HG03139 (cell line): ENCODE data around the gene SPIB.
A peak's percentile ranks its signal among the peaks of the same experiment; 100 is the strongest.
"Not testable (repeated sequence)": the region's sequence is repeated elsewhere in the genome, so short reads cannot be mapped to it uniquely, and the experiment has no call there.

Source experiments
- ATAC-seq: cut with Tn5 transposase; IDR thresholded peaks from one replicate; pipeline ENCODE4 v1.9.1; 2021; ENCODE audit not compliant: unreplicated experiment

Gene SPIB

DNA sequence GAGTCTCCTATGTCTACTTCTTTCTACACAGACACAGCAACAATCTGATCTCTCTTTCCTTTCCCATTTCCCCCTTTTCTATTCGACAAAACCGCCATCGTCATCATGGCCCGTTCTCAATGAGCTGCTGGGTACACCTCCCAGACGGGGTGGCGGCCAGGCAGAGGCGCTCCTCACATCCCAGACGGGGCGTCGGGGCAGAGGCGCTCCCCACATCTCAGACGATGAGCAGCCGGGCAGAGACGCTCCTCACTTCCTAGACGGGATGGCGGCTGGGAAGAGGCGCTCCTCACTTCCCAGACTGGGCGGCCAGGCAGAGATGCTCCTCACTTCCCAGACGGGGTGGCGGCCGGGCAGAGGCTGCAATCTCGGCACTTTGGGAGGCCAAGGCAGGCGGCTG lies 27.8 kb upstream of the SPIB start:
- ATAC-seq = not testable (repeated sequence)

DNA sequence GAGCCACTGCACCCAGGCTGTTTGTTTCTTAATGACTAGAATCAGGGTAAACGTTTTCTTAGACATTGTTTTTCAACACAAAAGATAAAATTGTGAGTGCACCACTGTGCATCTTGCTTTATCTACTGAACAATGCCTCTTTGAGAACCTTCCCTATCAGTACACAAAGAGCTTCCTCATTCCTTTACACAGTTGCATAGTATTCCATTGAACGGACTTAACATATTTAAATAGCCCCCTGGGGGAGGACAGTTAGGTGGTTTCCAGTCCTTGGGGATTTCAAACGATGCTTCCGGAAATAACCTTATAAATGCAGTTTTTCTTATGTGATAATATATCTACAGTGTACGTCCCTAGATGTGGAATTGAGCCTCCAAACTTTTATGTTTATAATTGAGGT lies 26.0 kb upstream of the SPIB start:
- ATAC-seq = no peak

DNA sequence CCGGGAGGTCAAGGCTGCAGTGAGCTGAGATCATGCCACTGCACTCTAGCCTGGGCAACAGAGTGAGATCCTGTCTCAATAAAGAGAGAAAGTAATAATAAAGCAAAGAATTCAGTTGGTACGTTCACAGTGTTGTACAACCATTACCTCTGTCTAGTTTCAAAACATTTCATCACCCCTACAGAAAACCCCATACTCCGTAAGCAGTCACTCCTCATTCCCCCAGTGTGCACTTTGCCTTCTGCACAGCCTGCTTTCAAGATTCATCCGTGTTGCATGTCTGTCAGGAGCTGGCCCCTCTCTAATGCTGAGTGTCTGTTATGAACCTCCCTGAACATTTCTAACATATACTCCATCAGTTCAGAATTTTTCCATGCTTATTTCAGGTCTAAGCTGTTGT lies 25.1 kb upstream of the SPIB start:
- ATAC-seq = no peak

DNA sequence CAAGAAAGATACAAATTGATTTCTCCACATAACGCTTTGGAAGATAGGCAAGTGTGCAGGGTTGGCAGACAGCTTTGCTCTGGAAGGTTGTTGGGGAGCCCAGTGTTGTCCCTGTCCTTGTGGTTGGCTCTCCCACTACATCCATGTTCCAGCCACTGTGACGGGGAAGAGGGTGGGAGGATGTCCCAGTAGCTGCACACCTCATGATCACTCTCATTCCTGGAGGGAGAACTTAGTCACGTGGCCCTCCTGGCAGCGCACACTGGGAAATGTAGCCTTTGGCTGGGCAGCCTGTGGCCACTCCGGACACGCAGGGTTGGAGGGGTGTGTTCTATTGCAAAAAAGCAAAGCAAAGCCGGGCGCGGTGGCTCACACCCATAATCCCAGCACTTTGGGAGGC lies 24.7 kb upstream of the SPIB start:
- no peak for ATAC-seq

DNA sequence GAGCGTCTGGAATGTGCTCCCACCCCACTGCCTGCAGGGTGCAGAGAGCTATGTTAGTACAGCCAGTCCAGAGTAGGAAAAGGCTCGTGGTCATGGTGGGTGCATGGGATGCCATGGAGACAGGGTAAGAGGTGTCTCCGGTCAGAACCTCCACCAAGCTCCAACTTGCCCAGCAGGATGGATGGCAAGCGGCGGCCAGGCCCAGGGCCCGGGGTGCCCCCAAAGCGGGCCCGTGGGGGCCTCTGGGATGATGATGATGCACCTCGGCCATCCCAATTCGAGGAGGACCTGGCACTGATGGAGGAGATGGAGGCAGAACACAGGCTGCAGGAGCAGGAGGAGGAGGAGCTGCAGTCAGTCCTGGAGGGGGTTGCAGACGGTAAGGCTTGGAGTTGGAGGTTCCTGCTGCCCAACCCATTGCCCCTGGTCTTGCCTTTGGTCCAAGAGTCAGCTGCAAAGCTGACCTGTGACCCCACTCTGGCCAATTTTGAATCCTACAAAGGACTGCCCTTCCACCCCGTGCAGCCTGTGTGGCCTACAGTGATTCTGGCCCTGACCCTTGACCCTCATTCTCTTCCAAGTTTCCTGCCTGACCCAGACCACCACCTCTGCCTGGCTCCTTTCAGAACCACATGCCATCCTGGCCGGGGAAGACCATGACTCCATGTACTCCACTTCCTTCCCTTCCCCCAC lies 19.9 kb upstream of the SPIB start:
- ATAC-seq = no peak

DNA sequence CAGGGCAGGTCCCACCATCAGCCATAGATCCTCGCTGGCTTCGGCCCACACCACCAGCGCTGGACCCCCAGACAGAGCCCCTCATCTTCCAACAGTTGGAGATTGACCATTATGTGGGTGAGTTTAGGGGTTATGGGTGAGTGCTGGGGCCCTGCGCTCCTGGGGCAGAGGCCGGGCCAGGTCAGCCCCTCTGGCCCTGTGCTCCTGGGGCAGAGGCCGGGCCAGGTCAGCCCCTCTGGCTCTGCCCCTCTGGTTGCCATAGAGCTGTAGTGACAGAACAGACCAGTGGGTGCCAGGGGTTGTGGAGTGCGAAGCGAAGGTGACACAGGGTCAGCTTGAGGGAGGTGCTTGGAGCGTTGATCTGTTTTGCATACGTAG lies 19.4 kb upstream of the SPIB start:
- no peak for ATAC-seq

DNA sequence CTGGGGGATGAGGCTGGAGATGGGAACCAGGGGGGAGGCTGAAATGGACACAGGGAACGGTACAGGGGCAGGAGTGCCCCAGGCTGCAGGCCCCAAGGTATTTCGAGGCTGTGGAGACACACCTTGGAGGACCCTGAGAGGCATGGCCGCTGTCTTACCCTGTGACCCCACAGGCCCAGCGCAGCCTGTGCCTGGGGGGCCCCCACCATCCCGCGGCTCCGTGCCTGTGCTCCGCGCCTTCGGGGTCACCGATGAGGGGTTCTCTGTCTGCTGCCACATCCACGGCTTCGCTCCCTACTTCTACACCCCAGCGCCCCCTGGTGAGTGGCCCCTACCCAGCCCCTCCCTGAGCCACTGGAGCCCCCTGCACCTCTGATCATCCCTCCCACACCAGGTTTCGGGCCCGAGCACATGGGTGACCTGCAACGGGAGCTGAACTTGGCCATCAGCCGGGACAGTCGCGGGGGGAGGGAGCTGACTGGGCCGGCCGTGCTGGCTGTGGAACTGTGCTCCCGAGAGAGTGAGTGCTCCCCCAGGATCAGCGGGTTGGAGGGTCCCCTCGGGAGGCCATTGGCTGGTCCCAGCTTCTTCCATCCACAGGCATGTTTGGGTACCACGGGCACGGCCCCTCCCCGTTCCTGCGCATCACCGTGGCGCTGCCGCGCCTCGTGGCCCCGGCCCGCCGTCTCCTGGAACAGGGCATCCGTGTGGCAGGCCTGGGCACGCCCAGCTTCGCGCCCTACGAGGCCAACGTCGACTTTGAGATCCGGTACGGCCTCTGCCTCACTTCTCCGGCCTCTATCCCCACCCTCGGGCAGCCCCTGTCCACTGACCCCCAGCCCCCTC lies 16.9 kb upstream of the SPIB start:
- ATAC-seq = no peak

DNA sequence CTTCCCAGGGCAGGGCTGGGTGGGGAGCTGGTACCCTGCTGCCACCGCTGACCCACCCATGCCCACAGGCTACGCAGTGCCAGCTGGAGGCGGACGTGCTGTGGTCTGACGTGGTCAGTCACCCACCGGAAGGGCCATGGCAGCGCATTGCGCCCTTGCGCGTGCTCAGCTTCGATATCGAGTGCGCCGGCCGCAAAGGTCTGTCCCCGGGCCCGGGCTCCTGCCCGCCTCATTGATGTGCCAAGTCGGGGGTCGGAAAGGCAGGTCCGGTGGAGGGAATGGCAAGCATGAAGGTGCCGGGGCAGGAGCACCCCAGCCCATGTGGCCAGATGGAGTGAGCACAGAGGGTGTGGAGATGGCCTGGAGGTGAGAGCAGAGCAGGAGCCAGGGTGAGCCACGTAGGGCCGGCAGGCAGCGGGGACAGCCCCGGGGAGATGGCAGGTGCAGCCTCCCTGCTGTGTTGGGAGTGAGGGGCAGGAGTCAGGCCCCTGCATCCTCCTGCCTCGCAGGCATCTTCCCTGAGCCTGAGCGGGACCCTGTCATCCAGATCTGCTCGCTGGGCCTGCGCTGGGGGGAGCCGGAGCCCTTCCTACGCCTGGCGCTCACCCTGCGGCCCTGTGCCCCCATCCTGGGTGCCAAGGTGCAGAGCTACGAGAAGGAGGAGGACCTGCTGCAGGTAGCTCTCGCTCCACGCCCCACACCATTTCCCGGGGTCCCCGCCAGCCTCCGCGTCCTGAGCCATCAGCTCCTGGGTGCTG lies 16.0 kb upstream of the SPIB start:
- no peak for ATAC-seq

DNA sequence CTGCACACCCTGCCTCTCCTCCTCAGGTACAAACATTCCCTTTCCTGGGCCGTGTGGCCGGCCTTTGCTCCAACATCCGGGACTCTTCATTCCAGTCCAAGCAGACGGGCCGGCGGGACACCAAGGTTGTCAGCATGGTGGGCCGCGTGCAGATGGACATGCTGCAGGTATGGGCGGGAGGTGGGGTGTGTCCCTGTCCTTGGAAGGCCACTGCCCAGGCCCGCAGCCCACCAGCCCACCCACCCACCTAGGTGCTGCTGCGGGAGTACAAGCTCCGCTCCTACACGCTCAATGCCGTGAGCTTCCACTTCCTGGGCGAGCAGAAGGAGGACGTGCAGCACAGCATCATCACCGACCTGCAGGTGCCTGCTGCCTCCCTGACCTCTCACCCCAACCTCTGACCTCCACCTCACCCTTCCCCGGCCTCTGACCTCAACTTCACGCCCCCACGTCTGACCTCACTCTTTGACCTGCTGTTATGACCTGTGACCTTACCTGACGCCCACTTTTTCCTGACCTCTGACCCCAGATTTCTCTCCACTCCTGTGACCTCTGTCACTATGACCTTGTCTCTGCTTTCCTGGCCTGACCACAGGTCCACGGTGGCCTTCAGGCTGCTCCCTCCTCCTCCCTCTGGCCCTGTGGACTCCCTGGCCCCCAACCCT lies 12.4 kb upstream of the SPIB start:
- no peak for ATAC-seq

DNA sequence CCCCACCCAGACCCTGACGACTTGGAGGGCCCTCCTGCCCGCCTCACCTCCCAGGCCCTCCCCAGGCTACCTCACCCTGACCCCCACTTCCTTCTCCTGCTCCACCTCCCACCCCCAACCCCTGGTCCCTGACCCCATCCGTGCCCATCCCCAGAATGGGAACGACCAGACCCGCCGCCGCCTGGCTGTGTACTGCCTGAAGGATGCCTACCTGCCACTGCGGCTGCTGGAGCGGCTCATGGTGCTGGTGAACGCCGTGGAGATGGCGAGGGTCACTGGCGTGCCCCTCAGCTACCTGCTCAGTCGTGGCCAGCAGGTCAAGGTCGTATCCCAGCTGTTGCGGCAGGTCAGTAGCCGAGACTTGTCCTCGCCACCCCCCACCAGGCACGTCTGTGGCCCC lies 11.9 kb upstream of the SPIB start:
- ATAC-seq = no peak

DNA sequence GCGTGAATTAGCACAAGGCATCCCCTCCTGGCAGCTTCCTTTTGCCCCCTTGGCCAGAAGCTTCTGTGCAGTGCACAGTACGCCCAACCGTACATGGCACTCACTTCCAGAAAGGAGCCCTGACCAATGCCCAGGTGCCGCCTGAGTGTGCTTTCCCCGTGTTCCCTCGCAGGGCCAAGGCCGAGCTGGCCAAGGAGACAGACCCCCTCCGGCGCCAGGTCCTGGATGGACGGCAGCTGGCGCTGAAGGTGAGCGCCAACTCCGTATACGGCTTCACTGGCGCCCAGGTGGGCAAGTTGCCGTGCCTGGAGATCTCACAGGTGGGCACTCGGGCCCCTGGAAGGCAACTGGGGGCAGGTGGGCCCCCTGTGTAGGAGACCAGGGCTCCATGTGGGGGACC lies 9.4 kb upstream of the SPIB start:
- ATAC-seq = no peak

DNA sequence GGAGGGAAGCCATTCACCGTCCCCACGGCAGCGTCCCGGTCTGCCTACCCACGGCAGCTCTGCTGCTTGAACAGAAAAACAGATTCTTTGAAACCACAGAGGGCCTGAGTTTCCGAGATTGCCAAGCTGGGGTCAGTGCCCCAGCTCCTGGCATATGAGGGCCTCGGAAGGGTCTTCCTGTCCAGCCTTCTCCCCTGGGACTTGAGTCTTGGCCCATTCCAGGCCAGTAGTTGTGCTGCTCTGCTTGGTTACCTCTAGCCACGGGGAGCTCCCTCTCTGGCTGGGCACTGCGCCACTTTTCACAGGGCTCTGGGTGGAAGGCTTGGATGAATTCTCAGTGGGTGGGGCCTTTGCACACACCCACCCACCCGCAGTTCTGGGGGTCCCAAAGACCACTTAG lies 8.6 kb upstream of the SPIB start:
- no peak for ATAC-seq

DNA sequence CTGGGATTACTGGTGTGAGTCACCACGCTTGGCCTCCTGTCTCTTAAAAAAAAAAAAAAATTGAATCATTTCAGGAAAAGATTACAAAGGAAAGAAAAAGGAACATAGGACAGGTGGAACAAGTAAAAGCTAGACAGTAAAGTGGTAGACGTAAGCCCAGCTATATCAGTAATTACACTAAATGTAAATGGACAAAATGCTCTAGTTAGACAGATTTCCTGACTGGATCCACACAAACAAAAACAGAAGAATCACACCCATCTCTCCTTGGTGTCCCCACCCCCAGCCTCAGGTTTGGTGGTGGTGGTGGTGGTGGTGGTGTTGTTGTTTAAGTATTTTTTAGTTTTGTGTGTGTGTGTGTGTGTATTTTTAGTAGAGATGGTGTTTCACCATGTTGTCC lies 6.3 kb upstream of the SPIB start:
- ATAC-seq = no peak

DNA sequence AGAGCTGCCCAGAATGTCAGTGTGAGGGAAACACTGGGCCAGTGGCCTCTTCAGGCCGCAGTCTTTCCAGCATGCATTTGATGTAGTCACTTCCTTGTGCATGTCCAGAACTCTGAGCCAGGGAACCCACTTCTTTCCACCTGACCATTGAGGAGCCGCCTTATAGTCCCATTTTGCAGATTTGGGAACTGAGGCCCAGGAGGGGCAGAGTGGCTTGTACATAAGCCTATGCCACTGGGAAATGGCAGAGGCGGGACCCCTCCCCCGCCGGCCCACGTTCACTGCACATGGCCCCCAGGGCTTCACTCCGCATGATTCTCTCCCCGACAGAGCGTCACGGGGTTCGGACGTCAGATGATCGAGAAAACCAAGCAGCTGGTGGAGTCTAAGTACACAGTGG lies 5.6 kb upstream of the SPIB start:
- no peak for ATAC-seq

DNA sequence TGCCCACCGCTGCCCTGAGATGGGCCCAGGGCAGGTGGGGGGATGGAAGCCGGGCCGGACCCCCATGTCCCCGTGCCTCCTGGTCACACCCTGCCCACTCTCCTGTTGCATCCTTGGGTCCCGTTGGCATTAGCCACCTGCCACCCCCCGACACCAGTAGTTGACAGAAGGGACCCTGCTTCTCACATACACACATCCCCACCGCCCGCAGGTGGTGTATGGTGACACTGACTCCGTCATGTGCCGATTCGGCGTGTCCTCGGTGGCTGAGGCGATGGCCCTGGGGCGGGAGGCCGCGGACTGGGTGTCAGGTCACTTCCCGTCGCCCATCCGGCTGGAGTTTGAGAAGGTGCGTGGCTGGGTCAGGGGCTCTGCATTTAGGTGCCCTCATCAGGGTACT lies 5.2 kb upstream of the SPIB start:
- no peak for ATAC-seq

DNA sequence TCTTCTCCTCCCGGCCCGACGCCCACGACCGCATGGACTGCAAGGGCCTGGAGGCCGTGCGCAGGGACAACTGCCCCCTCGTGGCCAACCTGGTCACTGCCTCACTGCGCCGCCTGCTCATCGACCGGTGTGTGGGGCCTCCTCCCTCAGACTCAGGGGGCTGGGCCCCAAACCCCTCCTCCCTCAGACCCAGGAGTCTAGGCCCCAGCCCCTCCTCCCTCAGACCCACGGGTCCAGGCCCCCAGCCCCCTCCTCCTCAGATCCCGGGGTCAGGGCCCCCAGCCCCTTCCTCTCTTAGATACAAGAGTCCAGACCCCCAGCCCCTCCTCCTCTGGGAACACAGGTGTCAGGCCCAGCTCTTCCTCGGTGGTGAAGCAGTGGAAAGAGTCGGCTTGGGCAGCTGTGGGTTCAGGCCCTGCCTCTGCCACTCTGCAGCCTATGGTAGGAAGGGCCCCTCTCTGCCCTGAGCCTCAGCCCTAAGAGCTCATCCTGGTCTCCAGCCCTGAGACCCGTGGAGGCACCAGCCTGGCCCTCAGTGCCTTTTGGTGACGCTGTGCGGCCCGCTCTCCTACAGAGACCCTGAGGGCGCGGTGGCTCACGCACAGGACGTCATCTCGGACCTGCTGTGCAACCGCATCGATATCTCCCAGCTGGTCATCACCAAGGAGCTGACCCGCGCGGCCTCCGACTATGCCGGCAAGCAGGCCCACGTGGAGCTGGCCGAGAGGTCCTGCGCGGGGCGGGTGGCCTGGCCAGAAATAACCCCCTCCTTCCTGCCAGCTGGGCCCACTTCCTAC lies 3.7 kb upstream of the SPIB start:
- ATAC-seq = peak; percentile 4

DNA sequence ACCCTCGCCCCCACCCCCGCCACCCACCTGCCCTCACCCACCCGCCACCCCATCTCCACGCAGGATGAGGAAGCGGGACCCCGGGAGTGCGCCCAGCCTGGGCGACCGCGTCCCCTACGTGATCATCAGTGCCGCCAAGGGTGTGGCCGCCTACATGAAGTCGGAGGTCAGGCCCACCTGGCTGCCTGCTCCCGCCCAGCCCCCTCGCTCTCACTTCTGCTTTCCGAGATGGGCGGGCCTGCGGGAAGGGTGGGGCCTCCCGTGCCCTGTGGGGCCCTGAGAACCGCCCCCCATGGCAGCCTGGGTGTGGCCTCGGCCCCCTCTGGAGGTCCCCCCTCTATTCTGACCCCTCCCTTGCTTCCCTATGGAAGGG lies 3.1 kb upstream of the SPIB start:
- ATAC-seq = peak; percentile 40

DNA sequence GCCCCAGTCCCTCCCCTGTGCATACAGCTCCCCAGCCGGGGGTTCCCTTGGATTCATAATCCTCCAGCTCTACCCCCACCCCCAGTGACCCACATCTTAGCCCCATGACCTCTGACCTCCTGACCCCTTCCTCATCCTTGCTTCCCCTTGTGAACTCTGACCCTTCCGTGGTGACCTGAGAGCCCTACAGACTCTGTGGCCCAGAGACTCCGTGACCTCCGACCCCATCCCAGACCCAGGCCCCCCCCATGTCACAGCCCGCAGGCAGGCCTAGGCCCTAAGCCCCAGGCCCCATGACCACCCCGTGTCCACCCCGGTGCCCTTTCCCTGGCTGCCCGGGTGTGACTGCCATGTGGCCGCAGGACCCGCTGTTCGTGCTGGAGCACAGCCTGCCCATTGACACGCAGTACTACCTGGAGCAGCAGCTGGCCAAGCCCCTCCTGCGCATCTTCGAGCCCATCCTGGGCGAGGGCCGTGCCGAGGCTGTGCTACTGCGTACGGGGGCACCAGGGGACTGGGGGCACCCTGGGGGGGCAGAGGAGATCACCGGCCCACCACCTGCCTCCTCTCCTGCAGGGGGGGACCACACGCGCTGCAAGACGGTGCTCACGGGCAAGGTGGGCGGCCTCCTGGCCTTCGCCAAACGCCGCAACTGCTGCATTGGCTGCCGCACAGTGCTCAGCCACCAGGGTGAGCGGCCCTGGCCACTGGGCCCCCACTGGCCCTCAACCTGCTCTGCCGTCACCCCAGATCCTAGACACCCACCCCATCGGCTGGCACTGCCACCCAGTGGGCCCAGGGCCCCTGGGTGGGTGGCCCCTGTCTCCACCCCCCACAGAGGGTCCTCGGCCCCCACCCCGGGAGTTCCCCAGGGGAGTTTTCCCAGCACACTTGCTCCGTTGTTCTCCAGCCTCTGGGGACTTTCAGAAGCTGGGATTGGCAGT lies 2.4 kb upstream of the SPIB start:
- no peak for ATAC-seq
